HepG2 (cell line): ENCODE measurements around the gene FRS2. TPM values are rescaled to one million over a fixed set of nuclear protein-coding genes. Genes with fewer than 3 reads are reported as not detected.

Experiments used
- CHCHD3 ChIP-seq: sonication (generic); formaldehyde crosslinking; IDR thresholded peaks from 2 replicates; pipeline ENCODE4 v1.8.0; 2022; ENCODE audit warnings: mild to moderate bottlenecking, missing genetic modification reagents, moderate library complexity
- CREB1 ChIP-seq, 2 experiments: fragments of 450-650 bp in 1 of 2; IDR thresholded peaks; 2 replicates each; pipeline ENCODE4 v1.6.1; 2016 to 2017; ENCODE audit warnings: control low read depth in 1 of 2, mild to moderate bottlenecking in 1 of 2, missing compliant biosample characterization in 1 of 2, missing genetic modification characterization in 1 of 2
- ZNF17 ChIP-seq: sonication (generic); formaldehyde crosslinking; IDR thresholded peaks from 2 replicates; pipeline ENCODE4 v1.5.0; 2020; ENCODE audit warnings: mild to moderate bottlenecking, missing genetic modification reagents
- ZNF256 ChIP-seq: sonication (generic); formaldehyde crosslinking; conservative IDR thresholded peaks from 2 replicates; pipeline ENCODE4 v1.4.0; 2020; ENCODE audit warnings: missing genetic modification reagents
- ZNF282 ChIP-seq: fragments of 450-650 bp; IDR thresholded peaks from 2 replicates; pipeline ENCODE4 v1.6.1; 2018; ENCODE audit not compliant: partially characterized antibody
- ZNF781 ChIP-seq: sonication (generic); formaldehyde crosslinking; IDR thresholded peaks from 2 replicates; pipeline ENCODE4 v1.5.1; 2020; ENCODE audit warnings: borderline replicate concordance, mild to moderate bottlenecking, missing genetic modification reagents; ENCODE audit errors: not compliant biosample characterization
- polyA plus RNA-seq, 8 experiments: library from polyadenylated mRNA; depleted of rRNA in 3 of 8; stranded (reverse) in 7 of 8; unstranded in 1 of 8; fragments of >200 nt; fragmentation: Illumina TruSeq in 4 of 8; extraction: Trizol in 4 of 8; gene quantifications; 2 replicates each; pipeline versions ENCODE4 v1.2.1 to v1.2.3, GENCODE V29; 2011 to 2016; ENCODE audit warnings: low read depth in 4 of 8, missing spikeins in 1 of 8, mixed read lengths in 1 of 8; ENCODE audit not compliant: insufficient read depth in 1 of 8
- total RNA-seq, 5 experiments: library from RNA; depleted of rRNA; stranded (reverse); fragments of >200 nt; fragmentation: Illumina TruSeq; extraction: Trizol; gene quantifications; 2 replicates each; pipeline ENCODE4 v1.2.3, GENCODE V29; 2016; ENCODE audit warnings: low read depth in 1 of 5
- TF ChIP-seq, protein P1 (sequence below): sonication (generic); formaldehyde crosslinking; conservative IDR thresholded peaks from 2 replicates; pipeline ENCODE4 v1.8.0; 2022; ENCODE audit warnings: missing genetic modification reagents
- TF ChIP-seq, protein P2 (sequence below): conservative IDR thresholded peaks from 2 replicates; pipeline ENCODE4 v1.6.1; 2018; ENCODE audit warnings: missing genetic modification reagents
- TF ChIP-seq, protein P3 (sequence below): sonication (generic); formaldehyde crosslinking; IDR thresholded peaks from 2 replicates; pipeline ENCODE4 v1.8.0; 2022; ENCODE audit warnings: mild to moderate bottlenecking, missing genetic modification reagents, borderline replicate concordance
- TF ChIP-seq, protein P4 (sequence below): sonication (generic); formaldehyde crosslinking; IDR thresholded peaks from 2 replicates; pipeline ENCODE4 v1.4.0; 2020; ENCODE audit warnings: missing genetic modification reagents, borderline replicate concordance
- TF ChIP-seq, protein P5 (sequence below): sonication (generic); formaldehyde crosslinking; IDR thresholded peaks from 2 replicates; pipeline ENCODE4 v1.5.0; 2020; ENCODE audit warnings: missing genetic modification reagents
- TF ChIP-seq, protein P6 (sequence below): sonication (generic); formaldehyde crosslinking; IDR thresholded peaks from 2 replicates; pipeline ENCODE4 v1.9.0; 2022; ENCODE audit warnings: missing genetic modification reagents, mild to moderate bottlenecking, borderline replicate concordance
- TF ChIP-seq, protein P7 (sequence below): IDR thresholded peaks from 2 replicates; pipeline ENCODE4 v1.6.1; 2018; ENCODE audit warnings: missing genetic modification reagents, mild to moderate bottlenecking, missing compliant biosample characterization

Gene FRS2
- total and polyA plus RNA-seq, 2 of the 13 experiments (the other 11 are each of a cell fraction or from before 2014, with no cell fraction given) = 8.3 to 16.8 TPM

DNA sequence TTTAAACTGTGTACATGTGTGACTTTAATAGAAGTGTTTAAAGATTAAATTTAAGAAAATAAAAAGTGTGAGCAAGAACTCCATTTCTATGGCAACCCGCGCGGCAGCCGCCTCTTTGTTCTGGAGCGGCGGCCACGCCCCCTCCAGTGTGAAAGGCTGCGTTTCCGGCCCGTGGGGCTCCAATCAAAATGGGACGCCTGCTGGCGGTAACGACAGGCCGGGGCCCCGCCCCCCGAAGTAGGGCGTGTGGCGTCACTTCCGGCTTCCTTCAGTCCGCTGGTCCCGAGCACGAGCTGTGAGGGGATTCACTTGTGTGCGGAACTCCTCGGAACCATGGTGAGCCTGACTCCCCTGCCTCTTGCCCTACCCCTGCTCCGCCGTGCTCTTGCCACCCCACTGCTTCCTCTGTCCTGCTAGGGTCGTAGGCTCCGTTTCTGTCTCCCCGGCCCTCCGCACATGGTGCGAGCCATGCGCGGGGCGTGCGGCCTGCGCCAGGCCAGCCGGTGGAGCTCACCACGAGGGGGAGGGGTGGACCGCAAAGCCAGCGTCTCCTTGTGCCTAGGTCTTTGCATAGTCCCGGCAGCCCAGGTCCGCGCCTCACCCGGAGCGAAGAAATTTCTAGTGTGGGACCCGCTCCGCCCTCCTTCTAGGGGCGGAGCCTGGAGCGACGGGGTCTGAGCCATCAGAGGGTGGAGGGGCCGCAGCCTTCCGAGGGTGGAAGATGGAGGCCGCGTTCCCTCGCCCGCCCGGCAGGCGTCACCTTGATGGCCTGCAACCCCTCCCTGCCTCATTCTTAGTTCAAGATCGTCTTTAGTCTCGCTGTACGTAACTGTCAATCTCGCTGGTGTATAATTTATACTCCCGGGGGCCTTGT is 115.2 kb downstream of the FRS2 start, which contains the start of gene CCT2 (continued):
- no peak for TF ChIP-seq ZNF17 (CRISPR knock-in tag)
- TF ChIP-seq, protein P1, sequence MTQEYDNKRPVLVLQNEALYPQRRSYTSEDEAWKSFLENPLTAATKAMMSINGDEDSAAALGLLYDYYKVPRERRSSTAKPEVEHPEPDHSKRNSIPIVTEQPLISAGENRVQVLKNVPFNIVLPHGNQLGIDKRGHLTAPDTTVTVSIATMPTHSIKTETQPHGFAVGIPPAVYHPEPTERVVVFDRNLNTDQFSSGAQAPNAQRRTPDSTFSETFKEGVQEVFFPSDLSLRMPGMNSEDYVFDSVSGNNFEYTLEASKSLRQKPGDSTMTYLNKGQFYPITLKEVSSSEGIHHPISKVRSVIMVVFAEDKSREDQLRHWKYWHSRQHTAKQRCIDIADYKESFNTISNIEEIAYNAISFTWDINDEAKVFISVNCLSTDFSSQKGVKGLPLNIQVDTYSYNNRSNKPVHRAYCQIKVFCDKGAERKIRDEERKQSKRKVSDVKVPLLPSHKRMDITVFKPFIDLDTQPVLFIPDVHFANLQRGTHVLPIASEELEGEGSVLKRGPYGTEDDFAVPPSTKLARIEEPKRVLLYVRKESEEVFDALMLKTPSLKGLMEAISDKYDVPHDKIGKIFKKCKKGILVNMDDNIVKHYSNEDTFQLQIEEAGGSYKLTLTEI (CRISPR knock-in tag) = no peak
- TF ChIP-seq, protein P2, sequence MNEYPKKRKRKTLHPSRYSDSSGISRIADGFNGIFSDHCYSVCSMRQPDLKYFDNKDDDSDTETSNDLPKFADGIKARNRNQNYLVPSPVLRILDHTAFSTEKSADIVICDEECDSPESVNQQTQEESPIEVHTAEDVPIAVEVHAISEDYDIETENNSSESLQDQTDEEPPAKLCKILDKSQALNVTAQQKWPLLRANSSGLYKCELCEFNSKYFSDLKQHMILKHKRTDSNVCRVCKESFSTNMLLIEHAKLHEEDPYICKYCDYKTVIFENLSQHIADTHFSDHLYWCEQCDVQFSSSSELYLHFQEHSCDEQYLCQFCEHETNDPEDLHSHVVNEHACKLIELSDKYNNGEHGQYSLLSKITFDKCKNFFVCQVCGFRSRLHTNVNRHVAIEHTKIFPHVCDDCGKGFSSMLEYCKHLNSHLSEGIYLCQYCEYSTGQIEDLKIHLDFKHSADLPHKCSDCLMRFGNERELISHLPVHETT = no peak; the same call in 1 of the 2 replicates
- TF ChIP-seq CREB1 (IDR thresholded peaks at IDR 0.05) = peak; percentile 90
- TF ChIP-seq CREB1 (CRISPR knock-in tag; IDR thresholded peaks at IDR 0.05) = peak; percentile 97
- peak; percentile 76 for TF ChIP-seq ZNF781 (CRISPR knock-in tag)
- peak; percentile 87; the same call in 1 of the 2 replicates for TF ChIP-seq ZNF256 (CRISPR knock-in tag)
- TF ChIP-seq, protein P3, sequence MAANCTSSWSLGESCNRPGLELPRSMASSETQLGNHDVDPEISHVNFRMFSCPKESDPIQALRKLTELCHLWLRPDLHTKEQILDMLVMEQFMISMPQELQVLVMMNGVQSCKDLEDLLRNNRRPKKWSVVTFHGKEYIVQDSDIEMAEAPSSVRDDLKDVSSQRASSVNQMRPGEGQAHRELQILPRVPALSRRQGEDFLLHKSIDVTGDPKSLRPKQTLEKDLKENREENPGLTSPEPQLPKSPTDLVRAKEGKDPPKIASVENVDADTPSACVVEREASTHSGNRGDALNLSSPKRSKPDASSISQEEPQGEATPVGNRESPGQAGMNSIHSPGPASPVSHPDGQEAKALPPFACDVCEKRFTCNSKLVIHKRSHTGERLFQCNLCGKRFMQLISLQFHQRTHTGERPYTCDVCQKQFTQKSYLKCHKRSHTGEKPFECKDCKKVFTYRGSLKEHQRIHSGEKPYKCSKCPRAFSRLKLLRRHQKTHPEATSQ (CRISPR knock-in tag) = 0 out of 2 replicates have a peak, but pooled peaks have one; percentile 68
- TF ChIP-seq, protein P4, sequence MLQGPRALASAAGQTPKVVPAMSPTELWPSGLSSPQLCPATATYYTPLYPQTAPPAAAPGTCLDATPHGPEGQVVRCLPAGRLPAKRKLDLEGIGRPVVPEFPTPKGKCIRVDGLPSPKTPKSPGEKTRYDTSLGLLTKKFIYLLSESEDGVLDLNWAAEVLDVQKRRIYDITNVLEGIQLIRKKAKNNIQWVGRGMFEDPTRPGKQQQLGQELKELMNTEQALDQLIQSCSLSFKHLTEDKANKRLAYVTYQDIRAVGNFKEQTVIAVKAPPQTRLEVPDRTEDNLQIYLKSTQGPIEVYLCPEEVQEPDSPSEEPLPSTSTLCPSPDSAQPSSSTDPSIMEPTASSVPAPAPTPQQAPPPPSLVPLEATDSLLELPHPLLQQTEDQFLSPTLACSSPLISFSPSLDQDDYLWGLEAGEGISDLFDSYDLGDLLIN = 0 out of 2 replicates have a peak, but pooled peaks have one; percentile 64
- TF ChIP-seq CHCHD3 (CRISPR knock-in tag) = no peak
- TF ChIP-seq, protein P5, sequence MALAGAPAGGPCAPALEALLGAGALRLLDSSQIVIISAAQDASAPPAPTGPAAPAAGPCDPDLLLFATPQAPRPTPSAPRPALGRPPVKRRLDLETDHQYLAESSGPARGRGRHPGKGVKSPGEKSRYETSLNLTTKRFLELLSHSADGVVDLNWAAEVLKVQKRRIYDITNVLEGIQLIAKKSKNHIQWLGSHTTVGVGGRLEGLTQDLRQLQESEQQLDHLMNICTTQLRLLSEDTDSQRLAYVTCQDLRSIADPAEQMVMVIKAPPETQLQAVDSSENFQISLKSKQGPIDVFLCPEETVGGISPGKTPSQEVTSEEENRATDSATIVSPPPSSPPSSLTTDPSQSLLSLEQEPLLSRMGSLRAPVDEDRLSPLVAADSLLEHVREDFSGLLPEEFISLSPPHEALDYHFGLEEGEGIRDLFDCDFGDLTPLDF = peak; percentile 87
- TF ChIP-seq, protein P6, sequence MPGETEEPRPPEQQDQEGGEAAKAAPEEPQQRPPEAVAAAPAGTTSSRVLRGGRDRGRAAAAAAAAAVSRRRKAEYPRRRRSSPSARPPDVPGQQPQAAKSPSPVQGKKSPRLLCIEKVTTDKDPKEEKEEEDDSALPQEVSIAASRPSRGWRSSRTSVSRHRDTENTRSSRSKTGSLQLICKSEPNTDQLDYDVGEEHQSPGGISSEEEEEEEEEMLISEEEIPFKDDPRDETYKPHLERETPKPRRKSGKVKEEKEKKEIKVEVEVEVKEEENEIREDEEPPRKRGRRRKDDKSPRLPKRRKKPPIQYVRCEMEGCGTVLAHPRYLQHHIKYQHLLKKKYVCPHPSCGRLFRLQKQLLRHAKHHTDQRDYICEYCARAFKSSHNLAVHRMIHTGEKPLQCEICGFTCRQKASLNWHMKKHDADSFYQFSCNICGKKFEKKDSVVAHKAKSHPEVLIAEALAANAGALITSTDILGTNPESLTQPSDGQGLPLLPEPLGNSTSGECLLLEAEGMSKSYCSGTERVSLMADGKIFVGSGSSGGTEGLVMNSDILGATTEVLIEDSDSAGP (CRISPR knock-in tag) = peak; percentile 94
- no peak for TF ChIP-seq ZNF282
- TF ChIP-seq, protein P7, sequence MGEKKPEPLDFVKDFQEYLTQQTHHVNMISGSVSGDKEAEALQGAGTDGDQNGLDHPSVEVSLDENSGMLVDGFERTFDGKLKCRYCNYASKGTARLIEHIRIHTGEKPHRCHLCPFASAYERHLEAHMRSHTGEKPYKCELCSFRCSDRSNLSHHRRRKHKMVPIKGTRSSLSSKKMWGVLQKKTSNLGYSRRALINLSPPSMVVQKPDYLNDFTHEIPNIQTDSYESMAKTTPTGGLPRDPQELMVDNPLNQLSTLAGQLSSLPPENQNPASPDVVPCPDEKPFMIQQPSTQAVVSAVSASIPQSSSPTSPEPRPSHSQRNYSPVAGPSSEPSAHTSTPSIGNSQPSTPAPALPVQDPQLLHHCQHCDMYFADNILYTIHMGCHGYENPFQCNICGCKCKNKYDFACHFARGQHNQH = peak; percentile 85
